ENCODE data around the gene IL12B.
A peak's percentile ranks its signal among the peaks of the same experiment; 100 is the strongest.
"Not testable (repeated sequence)": the region's sequence is repeated elsewhere in the genome, so short reads cannot be mapped to it uniquely, and the experiment has no call there.

Gene IL12B

GRCh38 chr5:159317849-159318248, 12.4 kb downstream of the IL12B start:
- no peaks in the 10 kb centered on the region for H3K27me3 Mint-ChIP-seq

GRCh38 chr5:159316519-159317383, 13.5 kb downstream of the IL12B start:
- no peaks in the 10 kb centered on the region for H3K9me3 Mint-ChIP-seq
- H3K27me3 Mint-ChIP-seq = no peaks in the 10 kb centered on the region
- no peak overlapping the region for H3K27ac Mint-ChIP-seq
- peak; percentile 51 for ATAC-seq
- H3K36me3 Mint-ChIP-seq = no peaks in the 10 kb centered on the region
- H3K4me3 Mint-ChIP-seq = no peak overlapping the region
- H3K4me1 Mint-ChIP-seq = no peaks in the 10 kb centered on the region

More at GRCh38 chr5:159317849-159318248, 12.4 kb downstream of the IL12B start:
- Mint-ChIP-seq H3K4me1 (no peaks in the 10 kb centered on the region), H3K36me3 (no peaks in the 10 kb centered on the region), H3K27ac (no peak overlapping the region), H3K4me3 (no peak overlapping the region), H3K9me3 (no peaks in the 10 kb centered on the region)
- ATAC-seq = no peak

DNA sequence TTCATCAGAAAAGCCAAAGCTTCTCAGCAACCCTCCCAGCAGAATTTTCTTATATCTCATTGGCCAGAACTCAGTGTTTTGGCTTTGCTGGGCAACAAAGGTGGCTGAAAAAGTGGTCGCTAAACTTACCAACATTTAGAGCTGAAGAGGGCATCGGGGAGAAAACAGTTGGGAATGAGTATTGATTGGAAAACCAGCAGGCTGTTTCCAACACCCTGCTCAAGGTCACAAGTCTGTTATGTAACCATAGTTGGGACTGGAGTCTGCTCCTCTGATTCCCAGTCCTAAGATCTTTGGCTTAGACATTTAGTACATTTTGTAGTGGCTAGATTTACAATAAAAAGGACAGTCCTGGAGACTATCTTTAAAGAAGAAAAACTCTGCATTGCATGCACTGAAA, 17.1 kb downstream of the IL12B start:
- Mint-ChIP-seq H3K4me1 (peaks cover 14% of the 10 kb centered on the region), H3K4me3 (no peak overlapping the region), H3K27me3 (no peaks in the 10 kb centered on the region), H3K9me3 (no peaks in the 10 kb centered on the region), H3K27ac (no peak overlapping the region), H3K36me3 (no peaks in the 10 kb centered on the region)
- no peak for ATAC-seq

DNA sequence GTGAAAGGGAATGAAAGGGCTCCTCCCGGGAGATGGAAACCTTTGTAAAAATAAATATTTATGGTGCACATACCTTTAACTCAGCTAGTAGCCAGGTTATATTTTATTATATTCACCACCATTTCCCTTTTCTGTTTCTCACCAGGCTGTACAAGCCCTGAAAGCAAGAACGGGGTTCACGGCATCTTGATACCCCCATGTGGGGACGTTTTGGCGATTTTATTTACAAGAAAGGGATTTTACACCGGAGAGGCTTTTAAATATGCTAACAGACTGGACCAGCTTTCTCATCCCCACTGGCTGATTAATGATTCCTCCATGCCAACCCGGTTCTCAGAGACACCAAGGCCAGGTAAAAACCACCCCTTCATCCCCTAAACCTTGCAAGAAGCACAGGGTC, 19.2 kb downstream of the IL12B start:
- H3K27ac Mint-ChIP-seq = peak overlapping the region; percentile 78
- no peaks in the 10 kb centered on the region for H3K36me3 Mint-ChIP-seq
- peaks cover 24% of the 10 kb centered on the region for H3K4me1 Mint-ChIP-seq
- H3K9me3 Mint-ChIP-seq = no peaks in the 10 kb centered on the region
- ATAC-seq = no peak
- peak overlapping the region; percentile 79 for H3K4me3 Mint-ChIP-seq
- H3K27me3 Mint-ChIP-seq = no peaks in the 10 kb centered on the region

DNA sequence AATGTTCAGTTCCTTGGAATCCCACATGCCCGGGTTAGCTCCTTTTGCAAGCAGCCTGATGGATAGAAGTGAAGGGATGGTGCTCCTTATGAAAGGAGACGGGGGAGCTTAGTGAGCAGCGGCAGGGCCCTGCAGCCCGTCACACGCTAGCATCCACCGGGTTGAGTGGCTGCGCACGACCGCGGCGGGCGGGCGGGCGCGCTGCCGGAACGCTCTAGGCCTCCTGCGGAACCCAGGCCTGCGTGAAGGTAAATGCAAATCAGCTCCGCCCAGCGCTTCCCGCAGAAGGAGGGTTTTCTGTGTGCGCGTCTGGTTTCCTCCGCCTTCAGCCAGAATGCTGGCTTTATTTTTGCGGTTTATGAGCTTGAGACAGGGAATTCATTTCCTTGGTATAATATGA, 19.8 kb downstream of the IL12B start:
- H3K27ac Mint-ChIP-seq = peak overlapping the region; percentile 78
- peak overlapping the region; percentile 79 for H3K4me3 Mint-ChIP-seq
- H3K4me1 Mint-ChIP-seq = peaks cover 24% of the 10 kb centered on the region
- no peaks in the 10 kb centered on the region for H3K27me3 Mint-ChIP-seq
- peak; percentile 91 for ATAC-seq
- no peaks in the 10 kb centered on the region for H3K36me3 Mint-ChIP-seq
- no peaks in the 10 kb centered on the region for H3K9me3 Mint-ChIP-seq

GRCh38 chr5:159309689-159310433, 20.4 kb downstream of the IL12B start:
- Mint-ChIP-seq H3K4me3 (peak overlapping the region; percentile 79), H3K27me3 (no peaks in the 10 kb centered on the region), H3K36me3 (no peaks in the 10 kb centered on the region), H3K27ac (peak overlapping the region; percentile 78), H3K4me1 (peaks cover 24% of the 10 kb centered on the region), H3K9me3 (no peaks in the 10 kb centered on the region)
- no peak for ATAC-seq

DNA sequence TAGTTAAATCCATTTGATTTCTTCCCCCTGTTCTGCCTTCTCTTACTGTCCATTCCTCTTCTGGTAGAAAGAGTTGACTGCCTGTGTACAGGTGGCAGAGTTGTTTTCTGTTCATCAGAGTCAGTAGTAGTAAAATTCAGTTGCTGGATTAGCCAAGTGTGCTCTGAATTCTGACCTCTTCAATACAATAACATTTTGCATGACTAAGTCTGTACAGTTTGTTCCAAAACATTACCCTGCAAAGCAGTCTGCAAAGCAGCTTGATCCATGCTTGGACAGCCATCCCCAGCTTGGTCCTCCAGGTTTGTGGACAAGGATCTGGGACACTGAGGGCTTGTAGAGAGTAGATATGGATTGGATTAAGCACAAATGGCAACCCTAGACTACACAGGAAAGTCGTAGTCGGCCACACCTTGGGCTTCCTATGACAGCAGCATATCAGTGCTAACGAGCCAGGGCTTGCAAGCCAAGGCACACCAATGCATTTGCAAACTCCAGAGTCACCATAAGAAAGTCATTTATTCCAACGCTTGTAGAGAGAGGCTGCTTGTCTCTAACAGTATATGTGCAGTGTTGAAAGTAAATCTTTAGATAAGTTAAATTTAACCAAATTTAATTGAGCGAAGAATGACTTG, 25.2 kb downstream of the IL12B start:
- ATAC-seq = no peak

DNA sequence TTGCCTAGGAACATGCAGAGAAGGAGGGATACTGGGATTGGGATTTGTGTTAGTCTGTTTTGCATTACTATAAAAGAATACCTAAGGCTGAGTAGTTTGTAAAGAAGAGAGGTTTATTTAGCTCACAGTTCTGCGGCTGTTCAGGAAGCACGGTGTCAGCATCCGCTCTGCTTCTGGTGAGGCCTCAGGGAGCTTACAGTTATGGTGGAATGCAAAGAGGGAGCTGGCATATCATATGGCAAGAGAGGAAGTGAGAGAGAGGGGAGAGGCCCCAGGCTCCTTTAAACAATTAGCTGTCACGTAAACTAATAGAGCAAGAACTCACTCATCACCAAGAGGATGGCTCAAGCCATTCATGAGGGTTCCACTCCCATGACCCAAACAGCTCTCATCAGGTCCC, 27.0 kb downstream of the IL12B start:
- H3K27me3 Mint-ChIP-seq = no peaks in the 10 kb centered on the region
- peaks cover 27% of the 10 kb centered on the region for H3K36me3 Mint-ChIP-seq
- ATAC-seq = no peak
- no peak overlapping the region for H3K4me3 Mint-ChIP-seq
- no peak overlapping the region for H3K27ac Mint-ChIP-seq
- peaks cover 18% of the 10 kb centered on the region for H3K4me1 Mint-ChIP-seq
- peaks cover 19% of the 10 kb centered on the region for H3K9me3 Mint-ChIP-seq

More for the DNA sequence above, 25.2 kb downstream of the IL12B start:
- Mint-ChIP-seq H3K27ac (no peak overlapping the region), H3K36me3 (peaks cover 20% of the 10 kb centered on the region), H3K9me3 (peaks cover 14% of the 10 kb centered on the region), H3K27me3 (no peaks in the 10 kb centered on the region), H3K4me3 (no peak overlapping the region), H3K4me1 (peaks cover 21% of the 10 kb centered on the region)

DNA sequence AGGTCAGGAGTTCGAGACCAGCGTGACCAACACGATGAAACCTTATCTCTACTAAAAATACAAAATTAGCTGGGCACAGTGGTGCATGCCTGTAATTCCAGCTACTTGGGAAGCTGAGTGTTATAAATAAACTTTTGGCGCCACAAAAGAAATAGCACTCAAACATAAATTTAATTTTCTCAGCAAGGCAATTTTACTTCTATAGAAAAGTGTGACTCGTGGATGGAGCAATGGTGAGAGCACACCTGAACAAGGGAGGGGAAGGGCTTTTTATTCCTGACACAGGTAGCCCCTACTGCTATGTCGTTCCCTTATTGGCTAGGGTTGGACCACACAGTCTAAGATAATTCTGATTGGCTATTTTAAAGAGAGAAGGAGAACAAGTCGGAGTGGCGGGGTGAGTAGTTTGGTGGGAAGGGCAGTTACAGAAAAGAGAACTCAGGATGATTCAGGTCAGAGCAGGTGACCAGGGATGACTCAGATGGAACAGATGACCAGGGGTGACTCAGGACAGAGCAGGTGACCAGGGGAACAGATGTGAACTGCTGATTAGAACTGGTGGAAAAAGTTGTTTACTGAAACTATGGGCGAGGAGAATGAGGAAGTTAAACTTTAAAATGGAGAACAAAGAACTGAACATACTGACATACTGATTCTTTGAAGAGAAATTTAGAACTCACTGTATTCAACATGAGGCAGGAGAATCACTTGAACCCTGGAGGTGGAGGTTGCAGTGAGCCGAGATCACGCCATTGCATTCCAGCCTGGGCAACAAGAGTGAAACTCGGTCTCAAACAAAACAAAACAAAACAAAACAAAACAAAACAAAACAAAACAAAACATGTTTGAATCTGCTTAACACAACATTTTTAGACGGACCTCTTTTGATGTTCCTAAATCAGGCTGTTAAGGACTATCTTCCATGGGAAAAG, 28.1 kb downstream of the IL12B start:
- H3K9me3 Mint-ChIP-seq = peaks cover 25% of the 10 kb centered on the region
- H3K4me1 Mint-ChIP-seq, H3K4me3 Mint-ChIP-seq, H3K27me3 Mint-ChIP-seq: not testable (repeated sequence)
- peaks cover 37% of the 10 kb centered on the region for H3K36me3 Mint-ChIP-seq
- peak overlapping the region; percentile 74 for H3K27ac Mint-ChIP-seq
- peak; percentile 80 for ATAC-seq

DNA sequence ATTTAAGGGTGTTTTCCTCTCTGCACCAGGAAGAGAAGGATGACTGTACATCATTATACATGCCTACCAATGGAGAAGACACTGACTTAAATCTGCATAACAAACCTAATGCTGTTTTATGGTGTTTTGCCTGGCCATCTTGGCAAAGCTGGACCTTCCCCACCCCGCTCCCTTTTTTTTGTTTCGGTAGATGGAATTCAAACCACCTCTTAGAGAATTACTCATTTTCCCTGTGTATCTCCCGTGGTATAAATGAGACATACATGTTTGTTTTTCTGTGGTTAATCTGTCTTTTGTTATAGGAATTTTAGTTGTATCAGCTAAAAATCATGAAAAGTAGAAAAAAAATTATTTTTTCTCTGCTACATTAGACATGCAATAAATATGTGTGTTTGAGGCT, 28.8 kb downstream of the IL12B start:
- Mint-ChIP-seq H3K27me3 (no peaks in the 10 kb centered on the region), H3K27ac (peak overlapping the region; percentile 74), H3K4me3 (no peak overlapping the region), H3K36me3 (peaks cover 39% of the 10 kb centered on the region), H3K4me1 (peaks cover 8% of the 10 kb centered on the region), H3K9me3 (peaks cover 25% of the 10 kb centered on the region)
- ATAC-seq = no peak

GRCh38 chr5:159297300-159297699, 33.0 kb downstream of the IL12B start:
- not testable (repeated sequence) for H3K27ac Mint-ChIP-seq, H3K4me1 Mint-ChIP-seq, H3K27me3 Mint-ChIP-seq, ATAC-seq, H3K4me3 Mint-ChIP-seq
- Mint-ChIP-seq H3K36me3 (peaks cover 28% of the 10 kb centered on the region), H3K9me3 (peaks cover 20% of the 10 kb centered on the region)

DNA sequence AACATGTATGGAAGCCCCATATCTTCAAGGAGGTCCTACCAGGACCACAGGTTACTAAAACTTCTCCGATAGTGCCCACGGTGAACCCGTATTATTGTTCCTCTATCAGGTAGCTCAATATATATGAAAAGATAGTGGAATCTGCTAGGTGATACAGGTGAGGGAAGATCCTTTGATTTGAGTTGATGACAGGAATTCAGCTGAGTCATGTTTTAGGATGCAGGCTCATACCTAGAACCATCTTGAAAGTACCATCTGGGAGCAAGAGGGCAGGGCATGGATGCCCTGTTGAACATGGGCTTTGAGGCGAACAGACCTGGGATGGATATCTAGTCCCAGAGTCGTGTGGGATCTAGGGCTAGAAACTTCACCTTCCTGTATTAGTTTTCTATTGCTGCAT, 35.4 kb downstream of the IL12B start:
- Mint-ChIP-seq H3K4me1 (no peaks in the 10 kb centered on the region), H3K27me3 (no peaks in the 10 kb centered on the region), H3K4me3 (no peak overlapping the region), H3K36me3 (peaks cover 24% of the 10 kb centered on the region), H3K27ac (no peak overlapping the region), H3K9me3 (peaks cover 11% of the 10 kb centered on the region)
- ATAC-seq = no peak

GRCh38 chr5:159290741-159291140, 39.5 kb downstream of the IL12B start:
- ATAC-seq = no peak
- H3K36me3 Mint-ChIP-seq = peaks cover 5% of the 10 kb centered on the region
- no peaks in the 10 kb centered on the region for H3K27me3 Mint-ChIP-seq
- H3K4me1 Mint-ChIP-seq = no peaks in the 10 kb centered on the region
- no peak overlapping the region for H3K4me3 Mint-ChIP-seq
- no peak overlapping the region for H3K27ac Mint-ChIP-seq
- H3K9me3 Mint-ChIP-seq = no peaks in the 10 kb centered on the region

DNA sequence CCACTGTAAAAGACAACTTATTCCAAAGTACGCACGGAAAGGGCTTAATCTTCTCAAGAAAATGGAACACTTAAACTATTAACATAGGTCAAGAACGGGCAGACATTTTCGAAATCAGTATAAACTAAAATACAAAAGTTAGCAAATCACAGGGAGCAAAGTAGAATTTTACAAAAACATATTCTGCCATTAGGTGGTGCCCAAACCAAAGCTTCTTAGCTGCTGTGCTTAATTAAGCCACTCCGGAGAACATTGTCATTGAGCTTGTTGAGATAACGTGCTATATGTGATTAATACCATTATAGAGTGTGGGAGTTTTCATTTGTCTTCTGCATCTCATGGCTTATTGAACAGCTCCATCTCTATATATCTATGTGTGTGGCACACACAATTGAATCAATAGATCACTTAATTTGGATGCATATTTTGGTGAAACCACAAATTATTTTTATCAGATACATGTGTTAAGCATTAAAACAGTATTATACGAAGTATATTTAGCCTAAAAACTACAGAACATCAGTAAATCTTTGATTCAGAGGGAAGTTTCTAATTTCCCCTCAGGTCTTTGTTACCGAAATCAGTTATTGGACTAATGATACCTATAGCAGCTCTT, 43.8 kb downstream of the IL12B start:
- ATAC-seq = no peak
- H3K4me1 Mint-ChIP-seq = no peaks in the 10 kb centered on the region
- H3K4me3 Mint-ChIP-seq = no peak overlapping the region
- H3K9me3 Mint-ChIP-seq = no peaks in the 10 kb centered on the region
- no peaks in the 10 kb centered on the region for H3K27me3 Mint-ChIP-seq
- H3K27ac Mint-ChIP-seq = no peak overlapping the region
- H3K36me3 Mint-ChIP-seq = peaks cover 6% of the 10 kb centered on the region

Measured in stimulated activated memory B cell treated with anti-CD40 and anti-IgM and Interleukin-4, amounts not matched to agents 10 μg/mL and 1 μg/mL and 100 μg/mL, for 72 hours (primary cell).